ENCODE measurements around the gene MLH1.
A peak's percentile ranks its signal among the peaks of the same experiment; 100 is the strongest.

MLH1 gene

DNA sequence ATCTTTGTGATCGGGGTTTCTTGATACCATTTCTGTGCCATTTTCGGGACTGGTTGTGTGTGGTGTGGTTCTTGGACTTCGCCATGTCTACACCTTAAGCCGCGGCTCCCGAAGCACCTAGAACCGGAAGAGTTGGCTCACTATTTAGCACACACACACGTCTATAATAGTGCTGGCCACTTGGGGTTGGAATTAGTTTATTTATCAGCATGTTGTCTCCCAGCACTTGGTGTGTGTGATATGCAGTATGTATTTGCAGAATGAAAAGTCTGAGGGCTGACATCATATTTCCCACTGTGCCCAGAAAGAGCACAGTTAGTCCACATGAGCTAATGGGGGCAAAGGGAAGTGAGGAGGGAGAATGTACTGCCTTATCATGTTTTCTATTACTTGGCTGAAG lies 23.6 kb downstream of the MLH1 start:
- TF ChIP-seq, protein P1, sequence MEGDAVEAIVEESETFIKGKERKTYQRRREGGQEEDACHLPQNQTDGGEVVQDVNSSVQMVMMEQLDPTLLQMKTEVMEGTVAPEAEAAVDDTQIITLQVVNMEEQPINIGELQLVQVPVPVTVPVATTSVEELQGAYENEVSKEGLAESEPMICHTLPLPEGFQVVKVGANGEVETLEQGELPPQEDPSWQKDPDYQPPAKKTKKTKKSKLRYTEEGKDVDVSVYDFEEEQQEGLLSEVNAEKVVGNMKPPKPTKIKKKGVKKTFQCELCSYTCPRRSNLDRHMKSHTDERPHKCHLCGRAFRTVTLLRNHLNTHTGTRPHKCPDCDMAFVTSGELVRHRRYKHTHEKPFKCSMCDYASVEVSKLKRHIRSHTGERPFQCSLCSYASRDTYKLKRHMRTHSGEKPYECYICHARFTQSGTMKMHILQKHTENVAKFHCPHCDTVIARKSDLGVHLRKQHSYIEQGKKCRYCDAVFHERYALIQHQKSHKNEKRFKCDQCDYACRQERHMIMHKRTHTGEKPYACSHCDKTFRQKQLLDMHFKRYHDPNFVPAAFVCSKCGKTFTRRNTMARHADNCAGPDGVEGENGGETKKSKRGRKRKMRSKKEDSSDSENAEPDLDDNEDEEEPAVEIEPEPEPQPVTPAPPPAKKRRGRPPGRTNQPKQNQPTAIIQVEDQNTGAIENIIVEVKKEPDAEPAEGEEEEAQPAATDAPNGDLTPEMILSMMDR (IDR thresholded peaks at IDR 0.05), result no peak

DNA sequence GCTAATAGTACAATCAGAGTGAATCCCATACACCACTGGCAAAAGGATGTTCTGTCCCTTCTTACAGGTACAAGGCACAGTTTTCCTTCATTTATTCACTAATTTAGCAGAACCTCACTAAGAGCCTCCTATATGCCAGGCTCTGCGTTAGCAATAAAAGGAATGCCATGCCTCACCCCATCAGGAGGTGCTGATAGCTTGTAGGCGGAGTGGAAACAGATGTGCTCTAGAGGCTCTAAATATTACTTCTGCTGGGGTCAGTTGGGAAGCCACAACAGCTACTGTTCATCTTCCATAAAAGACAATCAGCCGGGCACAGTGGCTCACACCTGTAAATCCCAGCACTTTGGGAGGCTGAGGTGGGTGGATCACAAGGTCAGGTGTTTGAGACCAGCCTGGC lies 24.4 kb downstream of the MLH1 start:
- TF ChIP-seq, protein P1 (IDR thresholded peaks at IDR 0.05), result no peak

DNA sequence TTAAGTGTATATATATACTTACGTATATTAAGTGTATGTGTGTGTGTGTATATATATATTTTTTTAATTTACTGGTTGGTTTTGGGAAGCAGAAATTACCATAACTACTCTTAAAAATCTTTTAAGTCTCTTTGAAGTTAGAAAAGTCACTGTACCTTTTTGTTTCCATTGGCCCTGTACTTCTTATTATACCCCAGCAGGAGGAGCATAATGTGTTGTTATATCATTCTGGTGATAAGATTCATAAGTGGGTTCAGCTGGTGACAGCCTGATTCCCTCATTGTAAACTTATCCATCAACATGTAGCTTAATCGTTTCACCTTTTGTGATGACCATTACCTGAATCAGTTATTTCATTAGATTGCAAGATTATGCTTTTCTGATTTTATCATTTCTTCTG lies 30.8 kb downstream of the MLH1 start:
- TF ChIP-seq, protein P1 (IDR thresholded peaks at IDR 0.05), result peak; percentile 49

DNA sequence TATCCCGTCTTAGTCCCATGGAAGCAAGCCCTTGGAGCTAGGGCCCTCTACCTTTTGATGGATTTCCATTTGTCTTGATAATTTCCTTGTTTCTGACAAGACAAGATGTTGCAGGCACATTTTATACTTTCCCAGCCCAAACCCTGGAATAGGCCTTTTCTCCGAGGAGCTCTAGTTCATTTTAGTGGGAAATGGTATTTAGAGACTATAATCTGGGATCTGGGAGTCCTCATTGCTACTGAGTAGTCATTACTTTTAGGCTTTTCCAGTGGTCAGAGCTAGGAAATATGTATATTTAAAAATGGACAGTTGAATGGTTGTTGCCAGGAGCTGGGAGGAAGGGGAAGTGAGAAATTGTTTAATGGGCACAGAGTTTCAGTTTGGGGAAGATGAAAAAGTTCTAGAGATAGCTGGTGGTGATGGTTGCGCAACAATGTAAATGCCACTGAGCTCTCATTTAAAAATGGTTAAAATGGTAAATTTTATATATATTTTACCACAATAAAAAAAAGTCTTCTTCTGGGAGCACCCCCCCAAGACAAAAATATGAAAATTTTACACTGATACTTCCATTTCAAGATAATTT lies 31.6 kb downstream of the MLH1 start:
- TF ChIP-seq, protein P1 (IDR thresholded peaks at IDR 0.05), result no peak

DNA sequence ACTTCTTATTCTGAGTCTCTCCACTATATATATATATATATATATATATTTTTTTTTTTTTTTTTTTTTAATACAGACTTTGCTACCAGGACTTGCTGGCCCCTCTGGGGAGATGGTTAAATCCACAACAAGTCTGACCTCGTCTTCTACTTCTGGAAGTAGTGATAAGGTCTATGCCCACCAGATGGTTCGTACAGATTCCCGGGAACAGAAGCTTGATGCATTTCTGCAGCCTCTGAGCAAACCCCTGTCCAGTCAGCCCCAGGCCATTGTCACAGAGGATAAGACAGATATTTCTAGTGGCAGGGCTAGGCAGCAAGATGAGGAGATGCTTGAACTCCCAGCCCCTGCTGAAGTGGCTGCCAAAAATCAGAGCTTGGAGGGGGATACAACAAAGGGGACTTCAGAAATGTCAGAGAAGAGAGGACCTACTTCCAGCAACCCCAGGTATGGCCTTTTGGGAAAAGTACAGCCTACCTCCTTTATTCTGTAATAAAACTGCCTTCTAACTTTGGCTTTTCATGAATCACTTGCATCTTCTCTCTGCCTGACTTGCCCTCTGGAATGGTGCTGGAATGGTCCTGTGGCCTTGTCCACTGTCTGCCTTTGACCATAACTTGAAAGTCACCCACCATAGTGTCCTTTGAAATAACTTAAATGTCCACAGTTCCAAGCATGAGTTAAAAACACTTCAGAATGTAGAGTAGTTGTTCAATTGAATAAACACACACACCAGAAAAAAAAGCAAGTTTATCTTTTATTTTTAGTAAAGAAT lies 32.4 kb downstream of the MLH1 start:
- TF ChIP-seq, protein P1 (IDR thresholded peaks at IDR 0.05), result no peak

DNA sequence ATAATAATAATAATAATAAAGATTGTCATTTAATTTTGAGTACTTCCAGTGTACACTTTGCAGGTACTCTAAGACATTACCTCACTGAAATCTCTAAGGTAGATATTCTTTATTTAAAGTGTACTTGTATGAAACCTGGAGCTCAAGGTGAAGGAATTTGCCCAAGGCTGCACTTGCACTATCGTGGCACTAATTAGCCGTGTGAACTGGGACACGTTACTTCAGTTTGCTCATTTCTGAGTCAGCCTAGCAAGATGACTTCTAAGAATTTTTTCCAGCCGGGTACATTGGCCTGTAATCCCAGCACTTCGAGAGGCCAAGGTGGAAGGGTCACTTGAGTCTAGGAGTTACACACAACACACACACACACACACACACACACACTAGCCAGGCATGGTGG lies 33.5 kb downstream of the MLH1 start:
- TF ChIP-seq, protein P1 (IDR thresholded peaks at IDR 0.05), result no peak

DNA sequence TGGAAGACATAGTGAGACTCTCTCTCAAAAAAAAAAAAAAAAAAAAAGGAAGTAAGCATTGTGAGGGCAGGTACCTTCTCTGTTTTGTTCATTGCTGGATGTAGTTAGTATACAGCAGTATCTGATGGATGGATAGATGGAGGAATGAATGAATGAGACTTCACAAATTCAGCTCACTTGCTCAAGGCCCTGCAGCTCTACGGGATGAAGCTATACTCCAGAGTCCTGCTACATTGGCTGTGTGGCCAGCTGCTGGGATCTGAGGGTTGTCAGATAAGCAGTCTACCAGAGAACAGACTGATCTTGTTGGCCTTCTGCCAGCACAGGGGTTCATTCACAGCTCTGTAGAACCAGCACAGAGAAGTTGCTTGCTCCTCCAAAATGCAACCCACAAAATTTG lies 35.0 kb downstream of the MLH1 start:
- TF ChIP-seq, protein P1 (IDR thresholded peaks at IDR 0.05), result no peak

Data from LNCAP (cell line).